ENCODE data around the gene RBM34.
"Not testable (repeated sequence)": the region's sequence is repeated elsewhere in the genome, so short reads cannot be mapped to it uniquely, and the experiment has no call there.

Gene RBM34

DNA sequence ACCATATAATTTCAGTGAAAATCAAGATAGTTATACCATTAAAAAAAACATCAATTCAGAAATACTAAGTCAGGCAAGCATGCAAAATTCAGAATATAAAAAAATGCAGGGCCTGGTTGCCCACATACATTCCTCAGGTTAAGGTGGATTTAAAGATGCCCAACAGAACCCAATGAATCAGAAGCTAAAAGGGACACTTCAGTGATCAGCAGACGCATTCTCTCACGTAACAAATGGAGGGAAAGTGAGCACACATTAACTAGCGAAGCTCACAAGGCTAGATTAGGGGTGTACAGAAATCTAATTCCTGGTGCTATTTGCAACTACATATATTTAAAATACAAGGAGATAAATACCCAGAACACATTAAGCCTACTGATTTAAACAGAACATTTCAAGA lies 49.9 kb downstream of the RBM34 start:
- no peak for DNase-seq

- DNase-seq: no peak
Observed at GRCh38 chr1:235108876-235109275, 52.2 kb downstream of the RBM34 start.

- no peak for DNase-seq
Observed at GRCh38 chr1:235108185-235108593, 52.9 kb downstream of the RBM34 start.

- DNase-seq: no peak
Observed at GRCh38 chr1:235107368-235108184, 53.5 kb downstream of the RBM34 start.

DNA sequence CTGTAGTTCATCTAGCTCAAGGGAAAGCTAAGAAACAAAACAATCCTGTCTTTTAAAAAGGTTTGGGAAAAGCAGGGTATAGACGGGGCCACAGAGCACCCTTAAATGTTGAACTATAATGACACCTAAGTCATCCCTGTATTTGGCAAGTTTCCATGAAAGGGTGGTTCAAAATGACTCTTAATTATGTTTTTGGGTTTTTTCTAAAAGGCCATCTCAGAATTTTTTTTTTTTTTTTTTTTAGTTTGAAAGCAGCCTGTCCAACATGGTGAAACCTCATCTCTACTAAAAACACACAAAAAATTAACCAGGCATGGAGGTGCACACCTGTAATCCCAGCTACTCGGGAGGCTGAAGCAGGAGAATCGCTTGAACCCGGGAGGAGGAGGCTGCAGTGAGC lies 54.6 kb downstream of the RBM34 start:
- DNase-seq: no peak

DNA sequence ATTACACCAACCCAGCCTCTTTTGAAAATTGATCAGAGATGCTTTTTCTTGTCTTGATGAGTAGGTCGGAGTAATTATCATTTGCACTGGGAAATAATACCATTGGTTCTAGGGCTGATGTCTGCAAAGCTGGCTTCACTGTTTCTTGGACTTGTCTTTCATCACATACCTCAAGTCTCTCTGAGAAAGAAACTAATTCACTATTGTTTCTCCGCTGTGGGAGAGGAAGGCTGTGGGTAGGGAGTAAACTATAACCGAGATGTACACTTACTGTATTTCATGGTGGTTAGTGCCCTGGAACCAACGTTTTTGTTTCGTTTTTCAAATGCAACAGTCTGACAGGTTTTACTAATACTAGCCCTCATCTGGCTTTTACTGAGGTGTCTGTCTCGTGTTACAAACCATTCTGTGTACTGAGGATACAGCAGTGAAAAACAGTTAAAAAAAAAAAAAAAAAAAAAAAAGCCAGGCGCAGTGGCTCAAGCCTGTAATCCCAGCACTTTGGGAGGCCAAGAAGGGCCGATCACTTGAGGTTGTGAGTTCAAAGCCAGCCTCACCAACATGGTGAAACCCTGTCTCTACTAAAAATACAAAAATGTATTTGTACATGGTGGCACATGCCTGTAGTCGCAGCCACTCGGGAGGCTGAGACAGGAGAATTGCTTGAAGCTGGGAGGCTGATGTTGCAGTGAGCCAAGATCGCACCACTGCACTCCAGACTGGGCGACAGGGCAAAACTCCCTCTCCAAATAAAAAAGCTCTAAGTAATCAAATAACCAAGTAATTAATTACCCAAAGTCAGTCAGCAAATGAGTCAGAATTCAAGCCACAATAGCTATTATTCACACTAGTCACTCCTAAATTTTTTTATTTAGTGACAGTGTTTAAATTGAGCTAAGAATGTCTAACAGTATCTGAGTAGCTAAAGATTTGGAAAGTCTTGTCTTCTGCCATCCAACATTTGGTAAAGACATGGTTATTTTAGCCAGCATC lies 55.7 kb downstream of the RBM34 start:
- no peak for DNase-seq

- no peak for DNase-seq
Observed at GRCh38 chr1:235102993-235103411, 58.0 kb downstream of the RBM34 start.

DNA sequence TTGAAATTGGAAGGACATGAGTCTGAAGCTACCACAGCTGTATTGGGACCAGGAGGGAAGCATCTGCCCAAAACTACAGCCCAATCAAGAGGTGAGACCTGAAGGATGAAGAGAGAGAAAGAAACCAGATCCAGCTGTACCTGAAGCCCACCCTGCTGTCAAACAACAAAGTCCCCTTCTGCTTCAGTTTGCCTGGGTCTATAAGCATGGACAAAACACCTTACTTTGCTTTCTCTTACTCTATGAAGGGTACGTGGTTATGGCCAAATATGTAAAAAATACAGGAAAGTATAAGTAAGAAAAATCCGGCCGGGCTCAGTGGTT lies 58.8 kb downstream of the RBM34 start:
- no peak for DNase-seq

- DNase-seq: no peak
Observed at GRCh38 chr1:235101558-235102258, 59.3 kb downstream of the RBM34 start.

DNA sequence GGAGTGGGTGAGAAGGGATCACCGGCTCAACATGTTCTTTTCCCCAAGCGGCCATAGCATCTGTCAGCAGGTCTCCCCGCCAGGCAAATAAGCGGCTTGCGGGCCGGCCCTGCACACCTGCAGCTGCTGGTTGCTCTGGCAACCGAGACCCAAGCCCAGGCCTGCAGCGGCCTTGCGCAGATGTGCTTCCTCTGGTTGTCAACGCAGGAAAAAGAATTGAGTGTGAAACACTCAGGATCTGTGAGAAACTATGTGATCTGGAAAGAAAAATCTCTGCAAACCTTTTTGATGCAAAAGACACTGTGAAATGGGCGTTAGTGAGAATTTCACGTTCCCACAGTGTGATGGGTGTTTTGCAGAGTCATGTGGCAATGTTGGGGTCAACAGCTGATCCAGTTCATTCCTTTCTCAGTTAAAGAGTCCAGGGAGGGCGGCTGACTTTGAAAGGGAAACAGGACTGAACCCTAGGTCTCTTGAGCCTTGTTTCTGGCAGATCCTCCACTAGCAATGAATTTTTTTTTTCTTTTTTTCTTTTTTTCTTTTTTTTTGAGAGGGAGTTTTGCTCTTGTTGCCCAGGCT lies 60.8 kb downstream of the RBM34 start:
- DNase-seq: no peak

GRCh38 chr1:235098991-235099390 lies 62.1 kb downstream of the RBM34 start:
- DNase-seq: no peak

- no peak for DNase-seq
Observed at GRCh38 chr1:235098547-235098946, 62.5 kb downstream of the RBM34 start.

GRCh38 chr1:235097501-235097900 lies 63.5 kb downstream of the RBM34 start:
- not testable (repeated sequence) for DNase-seq

DNA sequence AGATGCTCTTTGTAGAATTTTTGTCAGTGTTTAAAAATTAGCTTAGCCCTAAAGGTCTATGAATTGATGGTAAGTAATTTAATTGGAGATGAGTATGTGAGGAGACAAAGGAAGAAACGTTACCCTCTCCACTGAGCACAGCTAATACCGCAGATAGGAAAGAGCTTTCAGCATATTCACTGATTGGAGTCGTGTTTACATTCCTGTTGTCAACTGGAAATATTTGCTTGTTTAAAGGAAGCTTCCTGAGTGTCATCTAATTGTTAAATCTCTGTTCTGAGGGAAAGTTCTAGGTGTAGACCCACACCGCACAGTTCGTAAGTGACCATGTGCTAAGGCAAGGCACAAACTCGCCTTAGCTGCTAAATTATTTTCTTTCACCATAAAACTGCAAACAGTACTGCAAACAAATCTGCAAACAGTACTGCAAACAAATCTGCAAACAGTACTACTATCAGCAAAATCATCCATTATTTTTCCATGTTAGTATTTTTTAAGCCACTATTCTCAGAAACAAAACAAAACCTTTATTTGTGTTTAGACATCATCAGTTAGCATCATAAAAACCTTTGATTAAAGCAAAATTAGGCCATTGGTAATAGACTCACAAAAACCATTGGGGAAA lies 65.0 kb downstream of the RBM34 start:
- no peak for DNase-seq

DNA sequence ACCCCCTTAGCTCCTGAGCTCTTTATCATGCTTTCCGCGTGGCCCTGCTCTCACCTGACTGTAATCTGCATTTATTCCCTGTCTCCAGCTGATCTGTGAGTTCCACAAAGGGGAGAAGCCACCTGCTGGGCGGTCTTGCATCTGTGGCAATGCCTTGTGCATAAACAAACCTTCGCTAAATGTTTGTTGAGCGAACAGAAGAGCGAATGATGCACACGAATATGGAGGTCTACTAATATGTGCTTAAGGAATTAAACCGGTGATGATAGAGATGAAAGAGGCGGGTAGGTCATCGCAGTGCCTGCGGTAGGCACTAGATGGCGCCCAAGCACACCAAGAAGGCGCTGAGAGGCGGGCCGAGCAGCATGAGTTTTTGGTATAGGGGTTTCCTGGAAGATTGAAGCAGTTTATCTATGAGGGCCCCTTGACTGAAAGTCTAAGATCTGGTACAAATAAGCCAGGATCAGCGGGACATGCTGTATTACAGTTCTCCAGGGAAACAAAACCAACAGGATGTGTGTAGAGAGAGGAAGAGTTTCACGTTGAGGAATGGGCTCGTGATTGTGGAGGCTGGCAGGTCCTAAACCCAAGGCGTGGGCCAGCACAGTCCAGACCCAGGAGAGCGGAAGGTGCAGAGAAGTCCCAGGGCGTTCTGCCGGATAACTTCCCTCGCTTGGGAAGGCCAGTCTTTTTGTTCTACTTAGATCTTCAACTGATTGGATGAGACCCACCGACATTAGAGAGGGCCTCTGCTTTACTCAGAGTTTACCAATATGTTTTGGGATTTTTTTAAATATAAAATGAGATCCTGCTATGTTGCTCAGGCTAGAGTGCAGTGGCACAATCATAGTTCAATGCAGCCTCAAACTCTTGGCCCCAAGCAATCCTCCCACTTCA lies 67.1 kb downstream of the RBM34 start:
- DNase-seq: peak; percentile 73

DNA sequence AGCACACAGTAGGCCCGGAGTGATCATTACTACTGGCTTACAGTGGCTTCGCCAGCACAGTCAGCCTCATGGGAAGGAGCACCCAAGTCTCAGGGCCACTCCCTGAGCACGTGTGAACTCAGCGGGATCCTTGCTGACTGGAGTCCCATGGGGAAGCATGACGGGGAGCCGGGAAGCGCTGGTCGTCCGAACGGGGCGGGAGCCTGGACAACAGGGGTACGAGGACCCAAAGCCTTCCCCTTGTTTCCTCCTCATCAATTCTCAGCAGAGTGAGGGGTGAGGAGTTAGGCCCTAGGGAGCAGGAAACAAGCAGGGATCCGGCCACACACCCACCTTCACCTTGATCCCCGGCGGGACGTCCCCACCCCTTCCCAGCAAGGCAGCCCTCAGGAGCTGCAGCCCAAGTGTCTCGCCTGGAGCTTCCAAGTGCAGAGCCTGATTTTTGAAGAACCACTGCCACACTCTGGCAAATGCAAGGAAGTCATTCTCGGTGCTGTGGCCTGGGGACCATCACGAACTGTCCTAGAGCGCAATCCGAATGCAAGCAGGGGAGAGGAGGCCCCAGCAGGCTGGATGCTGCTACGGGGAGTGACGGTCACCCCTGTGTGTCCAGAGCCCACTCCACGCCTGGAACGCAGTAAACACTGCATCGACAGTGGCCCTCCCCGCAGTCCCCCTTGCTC lies 67.9 kb downstream of the RBM34 start:
- DNase-seq: no peak

DNA sequence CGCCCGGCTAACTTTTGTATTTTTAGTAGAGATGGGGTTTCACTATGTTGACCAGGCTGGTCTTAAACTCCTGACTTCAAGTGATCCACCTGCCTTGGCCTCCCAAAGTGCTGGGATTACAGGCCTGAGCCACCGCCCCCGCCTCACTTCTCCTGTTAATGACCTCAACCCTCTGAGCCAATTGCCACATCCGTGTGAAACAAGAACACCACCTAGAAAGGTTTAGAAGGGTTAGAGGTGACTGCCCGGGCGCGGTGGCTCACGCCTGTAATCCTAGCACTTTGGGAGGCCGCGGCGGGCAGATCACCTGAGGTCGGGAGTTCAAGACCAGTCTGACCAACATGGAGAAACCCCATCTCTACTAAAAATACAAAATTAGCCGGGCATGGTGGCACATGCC lies 68.6 kb downstream of the RBM34 start:
- not testable (repeated sequence) for DNase-seq

- DNase-seq: not testable (repeated sequence)
Observed at GRCh38 chr1:235092045-235092406, 69.0 kb downstream of the RBM34 start.

GRCh38 chr1:235091319-235092044 lies 69.6 kb downstream of the RBM34 start:
- DNase-seq: not testable (repeated sequence)
